GM18858 (cell line): ENCODE measurements around the gene TTC39C.
"Not testable (repeated sequence)": the region's sequence is repeated elsewhere in the genome, so short reads cannot be mapped to it uniquely, and the experiment has no call there.

Experiments used
- ATAC-seq: cut with Tn5 transposase; IDR thresholded peaks from one replicate; pipeline ENCODE4 v1.9.1; 2021; ENCODE audit not compliant: unreplicated experiment

Gene TTC39C

GRCh38 chr18:24052053-24052452 is 37.5 kb downstream of the TTC39C start:
- ATAC-seq = no peak

- no peak for ATAC-seq
These were observed 38.7 kb downstream of the TTC39C start for GRCh38 chr18:24053211-24053610.

DNA sequence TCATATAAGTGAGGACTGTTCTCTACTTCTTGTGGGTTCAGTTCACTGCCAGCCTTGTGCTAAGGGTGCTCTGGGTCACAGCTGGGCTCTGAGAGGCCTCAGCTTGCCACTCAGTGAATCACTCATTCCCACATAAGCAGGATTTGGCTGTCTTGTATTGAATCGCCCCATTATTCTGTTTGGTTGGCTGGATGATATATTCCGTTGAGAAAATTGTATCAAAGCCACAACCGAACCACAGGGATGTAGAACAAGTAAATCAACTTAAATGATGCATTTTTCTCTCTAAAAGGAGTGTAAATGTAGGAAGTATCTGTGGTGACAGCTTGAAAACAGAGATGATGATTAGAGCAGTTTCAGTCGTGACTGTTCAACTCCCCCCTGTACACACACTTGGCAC is 39.6 kb downstream of the TTC39C start:
- ATAC-seq = no peak

- peak; percentile 55 for ATAC-seq
These were observed 40.7 kb downstream of the TTC39C start for GRCh38 chr18:24055009-24055804.

DNA sequence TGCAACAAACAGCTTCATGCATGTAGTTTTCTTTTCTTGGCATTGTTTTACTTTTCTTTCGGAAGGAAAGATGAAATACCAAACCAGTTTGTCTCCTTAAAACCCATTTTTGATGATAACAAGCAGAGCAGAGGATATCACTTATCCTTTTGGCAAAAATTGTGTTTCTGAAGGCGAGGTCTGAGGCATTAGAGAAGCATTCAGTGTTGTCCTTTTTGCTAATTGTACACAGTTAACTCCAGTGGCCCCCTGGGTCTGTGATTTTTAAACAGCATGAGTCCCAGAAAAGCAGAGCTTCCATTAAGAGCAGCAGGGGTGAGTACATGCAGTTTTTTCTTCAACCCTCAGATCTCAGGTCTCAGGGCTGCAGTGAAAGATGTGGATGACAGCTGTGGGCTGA is 41.3 kb downstream of the TTC39C start:
- no peak for ATAC-seq

DNA sequence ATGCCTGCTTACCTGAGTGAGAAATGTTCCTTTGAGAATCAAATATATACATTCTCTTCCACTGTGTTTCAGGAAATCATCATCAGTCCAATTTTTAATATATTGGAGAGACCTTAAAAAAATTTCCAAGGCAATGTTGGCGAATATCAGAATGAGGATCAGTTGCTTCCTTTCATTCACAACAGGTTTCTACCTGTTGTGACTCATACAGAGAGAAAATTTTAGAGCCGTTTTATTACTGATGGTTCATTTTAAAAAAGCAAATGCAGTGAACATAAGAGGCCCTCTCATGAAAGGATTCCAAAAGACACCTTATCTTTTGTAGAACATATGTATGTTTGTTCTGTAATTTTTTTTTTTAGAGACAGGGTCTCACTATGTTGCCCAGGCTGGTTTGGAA is 42.0 kb downstream of the TTC39C start:
- no peak for ATAC-seq

DNA sequence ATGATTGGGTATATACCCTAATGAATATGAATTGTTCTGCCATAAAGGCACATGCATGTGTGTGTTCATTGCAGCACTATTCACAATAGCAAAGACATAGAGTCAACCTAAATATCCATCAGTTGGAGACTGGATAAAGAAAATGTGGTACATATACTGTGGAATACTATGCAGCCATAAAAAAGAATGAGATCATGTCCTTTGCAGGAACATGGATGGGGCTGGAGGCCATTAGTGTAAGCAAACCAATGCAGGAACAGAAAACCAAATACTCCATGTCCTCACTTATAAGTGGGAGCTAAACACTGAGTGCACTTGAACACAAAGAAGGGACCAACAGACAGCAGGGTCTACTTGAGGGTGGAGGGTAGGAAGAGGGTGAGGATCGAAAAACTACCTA is 43.2 kb downstream of the TTC39C start:
- ATAC-seq = no peak

DNA sequence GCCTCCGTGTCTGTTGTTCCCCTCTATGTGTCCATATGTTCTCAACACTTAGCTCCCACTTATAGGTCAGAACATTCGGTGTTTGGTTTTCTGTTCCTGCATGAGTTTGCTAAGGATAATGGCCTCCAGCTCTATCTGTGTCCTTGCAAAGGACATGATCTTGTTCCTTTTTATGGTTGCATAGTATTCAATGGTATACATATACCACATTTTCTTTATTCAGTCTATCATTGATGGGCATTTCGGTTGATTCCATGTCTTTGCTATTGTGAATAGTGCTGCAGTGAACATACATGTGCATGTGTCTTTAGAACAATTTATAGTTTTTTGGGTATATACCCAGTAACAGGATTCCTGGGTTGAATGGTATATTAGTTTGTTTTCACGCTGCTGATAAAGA is 44.8 kb downstream of the TTC39C start:
- ATAC-seq = not testable (repeated sequence)

GRCh38 chr18:24060644-24061043 is 46.1 kb downstream of the TTC39C start:
- ATAC-seq = no peak

GRCh38 chr18:24063121-24063731 is 48.7 kb downstream of the TTC39C start:
- ATAC-seq = no peak

- ATAC-seq = no peak
These were observed 50.0 kb downstream of the TTC39C start for GRCh38 chr18:24064391-24065100.

- no peak for ATAC-seq
These were observed 51.4 kb downstream of the TTC39C start for GRCh38 chr18:24065906-24066305.

GRCh38 chr18:24068945-24069693 is 54.6 kb downstream of the TTC39C start:
- ATAC-seq = no peak

GRCh38 chr18:24071029-24071428 is 56.5 kb downstream of the TTC39C start:
- ATAC-seq = no peak

GRCh38 chr18:24071779-24072178 is 57.2 kb downstream of the TTC39C start:
- ATAC-seq = no peak

GRCh38 chr18:24072743-24073142 is 58.2 kb downstream of the TTC39C start:
- no peak for ATAC-seq

DNA sequence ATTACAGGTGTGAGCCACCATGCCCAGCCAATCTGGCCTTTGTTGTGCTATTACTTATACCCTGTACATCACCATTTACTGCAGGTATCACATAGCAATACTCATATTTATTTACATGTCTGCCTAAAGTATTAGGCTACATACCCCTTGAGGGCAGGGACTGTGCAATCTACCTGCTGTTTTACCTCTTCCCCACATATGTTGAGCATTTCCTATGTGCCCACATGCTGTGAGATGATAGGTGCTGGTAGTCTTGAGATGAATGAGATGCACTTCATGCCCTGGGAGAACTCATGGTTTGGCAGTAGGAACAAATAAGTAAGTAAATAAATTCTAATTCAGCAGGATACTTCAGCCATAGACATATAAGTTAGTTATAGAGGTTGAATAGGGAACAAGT is 59.2 kb downstream of the TTC39C start:
- no peak for ATAC-seq

DNA sequence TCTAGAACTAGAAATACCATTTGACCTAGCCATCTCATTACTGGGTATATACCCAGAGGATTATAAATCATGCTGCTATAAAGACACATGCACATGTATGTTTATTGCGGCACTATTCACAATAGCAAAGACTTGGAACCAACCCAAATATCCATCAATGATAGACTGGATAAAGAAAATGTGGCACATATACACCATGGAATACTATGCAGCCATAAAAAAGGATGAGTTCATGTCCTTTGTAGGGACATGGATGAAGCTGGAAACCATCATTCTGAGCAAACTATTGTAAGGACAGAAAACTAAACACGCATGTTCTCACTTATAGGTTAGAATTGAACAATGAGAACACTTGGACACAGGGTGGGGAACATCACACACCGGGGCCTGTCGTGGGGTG is 60.2 kb downstream of the TTC39C start:
- ATAC-seq = not testable (repeated sequence)

- ATAC-seq = peak; percentile 55
These were observed 61.4 kb downstream of the TTC39C start for GRCh38 chr18:24075767-24076597.

GRCh38 chr18:24076950-24077349 is 62.4 kb downstream of the TTC39C start:
- no peak for ATAC-seq
